Esophagus muscularis mucosa (tissue), 4 donors: ENCODE measurements around the gene GALK2.

ENCODE experiments used
- CTCF ChIP-seq, 3 experiments: fragments of 200-600 bp in 2 of 3; fragments of 450-650 bp in 1 of 3; sonication (generic) in 2 of 3; IDR thresholded peaks; one replicate each; pipeline ENCODE4 v1.5.1; 2017 to 2019; ENCODE audit warnings: antibody characterized with exemption in 3 of 3, mild to moderate bottlenecking in 2 of 3, moderate library complexity in 1 of 3
- EP300 ChIP-seq: sonication (generic); formaldehyde crosslinking; IDR thresholded peaks from one replicate; pipeline ENCODE4 v1.6.1; 2017; ENCODE audit warnings: antibody characterized with exemption
- POLR2A ChIP-seq: fragments of 450-650 bp; IDR thresholded peaks from one replicate; pipeline ENCODE4 v1.6.1; 2017; ENCODE audit warnings: antibody characterized with exemption, moderate library complexity, mild to moderate bottlenecking, low read depth

- TF ChIP-seq CTCF (IDR thresholded peaks at IDR 0.05): no peak
- no peak for TF ChIP-seq EP300
- TF ChIP-seq POLR2A: no peak
Measured at GRCh38 chr15:49189631-49190030, 19.6 kb downstream of the GALK2 start.
